GM12878 (cell line): ENCODE results near the gene STXBP1. TPM values are rescaled to one million over a fixed set of nuclear protein-coding genes. Genes with fewer than 3 reads are reported as not detected.

Experiments
- ATAC-seq: fragments of 200-7000 bp; cut with Tn5 transposase; 3 replicates; pipeline ENCODE4 v1.9.1; 2020; ENCODE audit warnings: mild to moderate bottlenecking, moderate library complexity
- BruUV-seq: library from RNA; stranded (reverse); fragments of 400-500 nt; replicated peaks from 2 replicates; lab custom pipeline; 2021; lab: Mats Ljungman, UMichigan
- CTCF ChIA-PET: fragments of 300-600 bp; sonication (Branson Sonifier 250); formaldehyde crosslinking; extraction: SDS; loops from one replicate; lab custom pipeline; 2021; ENCODE audit warnings: inconsistent platforms; lab: Yijun Ruan, JAX
- POLR2A ChIA-PET: fragments of 350-600 bp; formaldehyde crosslinking; extraction: SDS; loops from one replicate; lab custom pipeline; 2021; ENCODE audit warnings: inconsistent platforms; lab: Charles Lee
- RAD21 ChIA-PET: fragments of 300-600 bp; sonication (Branson Sonifier 250); formaldehyde crosslinking; loops from one replicate; lab custom pipeline; 2023; ENCODE audit warnings: antibody characterized with exemption; ENCODE audit not compliant: unreplicated experiment; lab: Charles Lee
- SMC1A ChIA-PET: fragments of 300-600 bp; sonication (Branson Sonifier 250); formaldehyde crosslinking; loops from one replicate; lab custom pipeline; 2023; ENCODE audit not compliant: unreplicated experiment, uncharacterized antibody; lab: Charles Lee
- DNase-seq: peaks from one replicate; pipeline ENCODE4 v3.0.0-alpha.2; 2011; ENCODE audit warnings: low read depth, low spot score
- FAIRE-seq: peaks from 3 replicates; lab custom pipeline; 2011; peaks lifted over from hg19 to GRCh38; lab: Jason Lieb, UNC
- H2AFZ ChIP-seq: 2 replicates; pipeline ENCODE4 v1.6.0; 2011; ENCODE audit warnings: low read depth, low read length, control low read depth; ENCODE audit not compliant: control insufficient read depth
- H3K27ac ChIP-seq: 2 replicates; pipeline ENCODE4 v1.5.1; 2011; ENCODE audit warnings: control low read depth; ENCODE audit not compliant: control insufficient read depth, insufficient read depth
- H3K27me3 ChIP-seq, 2 experiments: replicated peaks in 1 of 2; 2 replicates each; pipeline versions ENCODE4 v1.6.0 to v1.6.1; 2011; ENCODE audit warnings: low read length in 1 of 2; ENCODE audit not compliant: control insufficient read depth in 2 of 2, insufficient read depth in 2 of 2
- H3K36me3 ChIP-seq, 2 experiments: 2 replicates each; pipeline ENCODE4 v1.5.1; 2011; ENCODE audit warnings: low read length in 1 of 2; ENCODE audit not compliant: control insufficient read depth in 2 of 2, insufficient read depth in 2 of 2
- H3K4me1 ChIP-seq: 2 replicates; pipeline ENCODE4 v1.6.1; 2011; ENCODE audit warnings: mild to moderate bottlenecking, low read length, moderate library complexity, mixed read lengths; ENCODE audit not compliant: control insufficient read depth, insufficient read depth
- H3K4me2 ChIP-seq: 2 replicates; pipeline ENCODE4 v1.6.0; 2011; ENCODE audit warnings: control low read depth; ENCODE audit not compliant: control insufficient read depth, insufficient read depth
- H3K4me3 ChIP-seq: fragments of 200-600 bp; sonication (generic); 2 replicates; pipeline ENCODE4 v1.5.1; 2016
- H3K79me2 ChIP-seq: 2 replicates; pipeline ENCODE4 v1.6.0; 2011; ENCODE audit warnings: low read length; ENCODE audit not compliant: control insufficient read depth, insufficient read depth
- H3K9ac ChIP-seq: 2 replicates; pipeline ENCODE4 v1.8.0; 2011; ENCODE audit warnings: low read length, control low read depth, mixed read lengths; ENCODE audit not compliant: control insufficient read depth, insufficient read depth
- H3K9me3 ChIP-seq: replicated peaks from 3 replicates; pipeline ENCODE4 v1.5.1; 2011; ENCODE audit warnings: mild to moderate bottlenecking, low read length; ENCODE audit not compliant: control insufficient read depth, insufficient read depth
- H4K20me1 ChIP-seq: 2 replicates; pipeline ENCODE4 v1.6.0; 2011; ENCODE audit not compliant: control insufficient read depth, insufficient read depth
- CHD1 ChIP-seq: IDR thresholded peaks from 2 replicates; pipeline ENCODE4 v1.6.1; 2012; ENCODE audit warnings: low read depth, low read length, improper control_type of control experiment
- CHD2 ChIP-seq: IDR thresholded peaks from 2 replicates; pipeline ENCODE4 v1.6.1; 2011; ENCODE audit warnings: low read depth, low read length, improper control_type of control experiment, borderline replicate concordance
- HDGF ChIP-seq: fragments of 450-650 bp; IDR thresholded peaks from 2 replicates; pipeline ENCODE4 v1.6.1; 2016; ENCODE audit warnings: antibody characterized with exemption
- POLR2AphosphoS2 ChIP-seq: IDR thresholded peaks from 2 replicates; pipeline ENCODE4 v1.6.1; 2011; ENCODE audit warnings: low read depth, mild to moderate bottlenecking, low read length, improper control_type of control experiment, moderate library complexity
- ZNF687 ChIP-seq: fragments of 450-650 bp; IDR thresholded peaks from 2 replicates; pipeline ENCODE4 v1.6.1; 2017; ENCODE audit warnings: mild to moderate bottlenecking, moderate library complexity
- WGBS: methylation state at CpG from one replicate; pipeline ENCODE4 v1.1.6; 2016; ENCODE audit warnings: low lambda C conversion rate; ENCODE audit not compliant: insufficient replicate concordance, insufficient coverage; ENCODE audit errors: missing lambda C conversion rate; 5-methylcytosine and 5-hydroxymethylcytosine counted together
- in situ Hi-C: fragments of 300-500 bp; cut with MboI; formaldehyde crosslinking; loops from 9 replicates; pipeline ENCODE4 v1.14.3; 2018; ENCODE audit warnings: mixed read lengths
- intact Hi-C: fragments of 100-400 bp; cut with micrococcal nuclease; formaldehyde crosslinking; loops from one replicate; pipeline ENCODE4 v1.14.2; 2022; ENCODE audit not compliant: unreplicated experiment
- polyA plus RNA-seq, 11 experiments: library from polyadenylated mRNA; depleted of rRNA in 4 of 11; unstranded in 6 of 11; stranded (reverse) in 5 of 11; fragments of >200 nt; fragmentation: Nextera tagmentation in 4 of 11; fragmentation: Illumina TruSeq in 1 of 11; extraction: Ambion mirVana in 4 of 11; extraction: Trizol in 1 of 11; gene quantifications; 1 replicate in 1 of 11; 2 replicates in 10 of 11; pipeline versions ENCODE4 v1.2.1 to v1.2.3, GENCODE V29; 2011 to 2016; ENCODE audit warnings: inconsistent platforms in 2 of 11, missing spikeins in 2 of 11, low read depth in 1 of 11
- total RNA-seq, 4 experiments: library from RNA; depleted of rRNA in 3 of 4; stranded (reverse); fragments of >200 nt in 3 of 4; fragmentation: Illumina TruSeq in 1 of 4; extraction: Trizol in 1 of 4; gene quantifications; 2 replicates each; pipeline versions ENCODE4 v1.2.1 to v1.2.3, GENCODE V29; 2013 to 2021

Gene STXBP1
- total and polyA plus RNA-seq, 10 of the 15 experiments (the other 5 are each of a cell fraction or from before 2014, with no cell fraction given): 0.08 to 0.85 (median 0.31) TPM; not detected in 3

- no peaks in the 10 kb centered on the region for H3K79me2 ChIP-seq
- H3K4me1 ChIP-seq: no peaks in the 10 kb centered on the region
- no peak for DNase-seq
- no peak for FAIRE-seq
- ATAC-seq: no peak
- H3K27me3 ChIP-seq: peaks cover 0 to 3% of the 10 kb centered on the region in 2 experiments; a peak in 3 of 4 replicates
- no peaks in the 10 kb centered on the region for H3K9me3 ChIP-seq
- TF ChIP-seq CHD2: no peak
- TF ChIP-seq CHD1: no peak
- no peak overlapping the region for H3K9ac ChIP-seq
- H3K36me3 ChIP-seq: no peaks in the 10 kb centered on the region
- in situ Hi-C loops (no loop called here), intact Hi-C loops (no loop called here)
- 28% methylated on average over 9 of the region's 9 CpGs for WGBS
- SMC1A ChIA-PET: interaction anchor here (1.1 kb wide), 1 partner anchor 69 kb away, joined by 3 read pairs; the partner anchor contains the start of gene STXBP1
- H3K27ac ChIP-seq: no peak overlapping the region
- no peak overlapping the region for H3K4me2 ChIP-seq
- POLR2A ChIA-PET: no interaction called here
- BruUV-seq: no TSS peak
- H3K4me3 ChIP-seq: no peak overlapping the region
- no peak overlapping the region for H2AFZ ChIP-seq
- H4K20me1 ChIP-seq: no peaks in the 10 kb centered on the region
- CTCF ChIA-PET: no interaction called here
- RAD21 ChIA-PET: no interaction called here
Measured at GRCh38 chr9:127680846-127681245, 68.8 kb downstream of the STXBP1 start.

GRCh38 chr9:127682351-127683136 is 70.5 kb downstream of the STXBP1 start:
- H3K4me2 ChIP-seq: no peak overlapping the region
- H3K9ac ChIP-seq: no peak overlapping the region
- DNase-seq (no peak), ATAC-seq (no peak), FAIRE-seq (no peak)
- H3K27ac ChIP-seq: no peak overlapping the region
- ChIA-PET RAD21 (interaction anchor here (0.7 kb wide), 1 partner anchor 322 kb away, joined by 3 read pairs; no protein-coding TSS in a partner anchor), POLR2A (no interaction called here), CTCF (no interaction called here), SMC1A (no interaction called here)
- intact Hi-C loops (no loop called here), in situ Hi-C loops (no loop called here)
- TF ChIP-seq POLR2AphosphoS2 (no peak), ZNF687 (no peak), HDGF (no peak)
- no peak overlapping the region for H2AFZ ChIP-seq
- no peaks in the 10 kb centered on the region for H3K9me3 ChIP-seq
- no peaks in the 10 kb centered on the region for H3K36me3 ChIP-seq
- WGBS: 66% methylated on average over 23 of the region's 23 CpGs
- H3K4me3 ChIP-seq: no peak overlapping the region
- H3K4me1 ChIP-seq: no peaks in the 10 kb centered on the region
- BruUV-seq: no TSS peak
- H3K27me3 ChIP-seq: peaks cover 0 to 3% of the 10 kb centered on the region in 2 experiments; a peak in 3 of 4 replicates
- H4K20me1 ChIP-seq: no peaks in the 10 kb centered on the region
- no peaks in the 10 kb centered on the region for H3K79me2 ChIP-seq
